Measurements from ENCODE around the gene ARHGAP42.
"Not testable (repeated sequence)": the region's sequence is repeated elsewhere in the genome, so short reads cannot be mapped to it uniquely, and the experiment has no call there.

Gene ARHGAP42

DNA sequence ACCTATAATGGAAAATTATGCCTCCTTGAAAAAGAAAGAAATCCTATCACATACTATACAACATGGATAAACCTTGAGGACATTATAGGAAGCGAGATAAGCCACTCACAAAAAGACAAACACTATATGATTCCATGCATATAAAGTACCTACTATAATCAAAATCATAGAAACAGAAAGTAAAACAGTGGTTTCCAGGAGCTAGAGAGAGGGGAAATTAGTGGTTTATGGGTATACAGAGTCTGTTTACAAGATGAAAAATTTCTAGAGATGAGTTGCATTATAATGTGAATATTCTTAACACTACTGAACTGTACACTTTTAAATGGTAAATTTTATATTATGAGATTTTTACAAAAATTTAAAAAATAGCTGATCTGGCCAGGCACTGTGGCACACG, 40.5 kb upstream of the ARHGAP42 start:
- Histone ChIP-seq H4K20me1 (ENCODE audit: insufficient read depth, low read length) (no peaks in the 10 kb centered on the region), H3K9ac (ENCODE audit: low read depth, low read length) (no peak overlapping the region), H3K27me3 (ENCODE audit: insufficient read depth, low read length, poor library complexity) (no peaks in the 10 kb centered on the region), H3K9me3 (ENCODE audit: insufficient read depth, low read length, severe bottlenecking) (no peaks in the 10 kb centered on the region), H3K4me1 (ENCODE audit: insufficient read depth, low read length) (no peaks in the 10 kb centered on the region), H3K27ac (ENCODE audit: low read length) (no peak overlapping the region), H2AFZ (ENCODE audit: low read depth, low read length) (no peak overlapping the region), H3K79me2 (ENCODE audit: insufficient read depth, low read length) (no peaks in the 10 kb centered on the region), H3K4me2 (ENCODE audit: insufficient read depth, low read length) (no peak overlapping the region), H3K36me3 (ENCODE audit: insufficient read depth, low read length) (no peaks in the 10 kb centered on the region), H3K4me3 (ENCODE audit: low read depth in 1 of 2, low read length in 2 of 2) (no peak overlapping the region)
- ATAC-seq (ENCODE audit: insufficient read depth, low read depth), result 0 out of 3 replicates have a peak, but pooled peaks have one; percentile 47
- no peak for TF ChIP-seq EZH2 (IDR thresholded peaks at IDR 0.05; ENCODE audit: borderline replicate concordance, low read depth, low read length, severe bottlenecking)
- TF ChIP-seq, protein P1, sequence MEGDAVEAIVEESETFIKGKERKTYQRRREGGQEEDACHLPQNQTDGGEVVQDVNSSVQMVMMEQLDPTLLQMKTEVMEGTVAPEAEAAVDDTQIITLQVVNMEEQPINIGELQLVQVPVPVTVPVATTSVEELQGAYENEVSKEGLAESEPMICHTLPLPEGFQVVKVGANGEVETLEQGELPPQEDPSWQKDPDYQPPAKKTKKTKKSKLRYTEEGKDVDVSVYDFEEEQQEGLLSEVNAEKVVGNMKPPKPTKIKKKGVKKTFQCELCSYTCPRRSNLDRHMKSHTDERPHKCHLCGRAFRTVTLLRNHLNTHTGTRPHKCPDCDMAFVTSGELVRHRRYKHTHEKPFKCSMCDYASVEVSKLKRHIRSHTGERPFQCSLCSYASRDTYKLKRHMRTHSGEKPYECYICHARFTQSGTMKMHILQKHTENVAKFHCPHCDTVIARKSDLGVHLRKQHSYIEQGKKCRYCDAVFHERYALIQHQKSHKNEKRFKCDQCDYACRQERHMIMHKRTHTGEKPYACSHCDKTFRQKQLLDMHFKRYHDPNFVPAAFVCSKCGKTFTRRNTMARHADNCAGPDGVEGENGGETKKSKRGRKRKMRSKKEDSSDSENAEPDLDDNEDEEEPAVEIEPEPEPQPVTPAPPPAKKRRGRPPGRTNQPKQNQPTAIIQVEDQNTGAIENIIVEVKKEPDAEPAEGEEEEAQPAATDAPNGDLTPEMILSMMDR (IDR thresholded peaks at IDR 0.05; ENCODE audit: borderline replicate concordance, extremely low read depth, low read length, poor library complexity, severe bottlenecking), result no peak
- no peak for DNase-seq

DNA sequence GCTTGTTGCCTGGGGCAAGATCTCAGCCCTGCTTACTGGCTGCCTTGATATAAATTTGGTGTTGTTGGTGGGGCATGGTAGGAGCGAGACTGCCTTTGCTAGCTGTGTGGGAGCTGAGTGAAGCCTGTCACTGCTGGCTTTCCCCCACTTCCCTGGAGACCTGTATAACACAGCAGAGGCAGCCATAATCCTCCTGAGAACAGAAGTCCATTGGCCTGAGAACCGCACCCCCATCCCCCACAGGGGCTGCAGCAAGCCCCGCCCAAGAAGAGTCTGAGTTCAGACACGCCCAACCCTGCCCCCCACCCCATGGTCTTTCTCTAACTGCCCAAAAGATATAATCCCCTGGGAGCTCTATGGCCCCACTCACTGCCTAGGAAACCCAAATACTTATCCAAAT, 39.2 kb upstream of the ARHGAP42 start:
- Histone ChIP-seq H3K4me3 (ENCODE audit: low read depth in 1 of 2, low read length in 2 of 2) (no peak overlapping the region), H2AFZ (ENCODE audit: low read depth, low read length) (no peak overlapping the region)
- no peak for ATAC-seq (ENCODE audit: insufficient read depth, low read depth)

DNA sequence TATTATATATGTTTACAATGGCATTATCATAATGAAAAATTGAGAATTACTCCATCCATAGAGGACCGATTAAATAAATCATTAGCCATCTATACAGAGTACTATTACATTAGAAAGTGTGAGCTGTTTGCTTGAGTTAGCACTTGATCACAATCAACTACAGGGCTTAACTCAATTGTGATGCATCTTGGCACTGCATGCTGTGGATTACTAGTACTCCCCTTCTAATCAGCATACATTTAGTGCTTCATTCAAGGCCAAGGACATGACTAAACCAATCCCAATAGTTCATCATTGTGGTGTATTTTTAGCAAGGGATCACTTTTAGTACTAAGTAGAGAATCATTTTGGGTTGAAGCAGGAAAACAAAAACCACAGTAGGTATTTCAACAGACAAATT, 23.5 kb upstream of the ARHGAP42 start:
- Histone ChIP-seq H3K9me3 (ENCODE audit: insufficient read depth, low read length, severe bottlenecking) (no peaks in the 10 kb centered on the region), H2AFZ (ENCODE audit: low read depth, low read length) (no peak overlapping the region), H3K9ac (ENCODE audit: low read depth, low read length) (no peak overlapping the region), H3K27ac (ENCODE audit: low read length) (no peak overlapping the region), H3K27me3 (ENCODE audit: insufficient read depth, low read length, poor library complexity) (no peaks in the 10 kb centered on the region), H3K4me1 (ENCODE audit: insufficient read depth, low read length) (no peaks in the 10 kb centered on the region), H3K4me3 (ENCODE audit: low read depth in 1 of 2, low read length in 2 of 2) (no peak overlapping the region), H3K79me2 (ENCODE audit: insufficient read depth, low read length) (no peaks in the 10 kb centered on the region), H3K36me3 (ENCODE audit: insufficient read depth, low read length) (no peaks in the 10 kb centered on the region), H4K20me1 (ENCODE audit: insufficient read depth, low read length) (no peaks in the 10 kb centered on the region), H3K4me2 (ENCODE audit: insufficient read depth, low read length) (no peak overlapping the region)
- TF ChIP-seq EZH2 (IDR thresholded peaks at IDR 0.05; ENCODE audit: borderline replicate concordance, low read depth, low read length, severe bottlenecking), result no peak
- TF ChIP-seq, protein P1 (IDR thresholded peaks at IDR 0.05; ENCODE audit: borderline replicate concordance, extremely low read depth, low read length, poor library complexity, severe bottlenecking), result no peak
- no peak for DNase-seq
- no peak for ATAC-seq (ENCODE audit: insufficient read depth, low read depth)

More for the DNA sequence above, 39.2 kb upstream of the ARHGAP42 start:
- no peak overlapping the region for H3K9ac ChIP-seq (ENCODE audit: low read depth, low read length)
- no peaks in the 10 kb centered on the region for H3K36me3 ChIP-seq (ENCODE audit: insufficient read depth, low read length)
- H3K27me3 ChIP-seq (ENCODE audit: insufficient read depth, low read length, poor library complexity), result no peaks in the 10 kb centered on the region
- TF ChIP-seq EZH2 (IDR thresholded peaks at IDR 0.05; ENCODE audit: borderline replicate concordance, low read depth, low read length, severe bottlenecking), result no peak
- TF ChIP-seq, protein P1 (IDR thresholded peaks at IDR 0.05; ENCODE audit: borderline replicate concordance, extremely low read depth, low read length, poor library complexity, severe bottlenecking), result no peak
- no peaks in the 10 kb centered on the region for H3K9me3 ChIP-seq (ENCODE audit: insufficient read depth, low read length, severe bottlenecking)
- H4K20me1 ChIP-seq (ENCODE audit: insufficient read depth, low read length), result no peaks in the 10 kb centered on the region
- H3K79me2 ChIP-seq (ENCODE audit: insufficient read depth, low read length), result no peaks in the 10 kb centered on the region
- DNase-seq, result no peak
- no peak overlapping the region for H3K4me2 ChIP-seq (ENCODE audit: insufficient read depth, low read length)
- no peaks in the 10 kb centered on the region for H3K4me1 ChIP-seq (ENCODE audit: insufficient read depth, low read length)
- H3K27ac ChIP-seq (ENCODE audit: low read length), result no peak overlapping the region

DNA sequence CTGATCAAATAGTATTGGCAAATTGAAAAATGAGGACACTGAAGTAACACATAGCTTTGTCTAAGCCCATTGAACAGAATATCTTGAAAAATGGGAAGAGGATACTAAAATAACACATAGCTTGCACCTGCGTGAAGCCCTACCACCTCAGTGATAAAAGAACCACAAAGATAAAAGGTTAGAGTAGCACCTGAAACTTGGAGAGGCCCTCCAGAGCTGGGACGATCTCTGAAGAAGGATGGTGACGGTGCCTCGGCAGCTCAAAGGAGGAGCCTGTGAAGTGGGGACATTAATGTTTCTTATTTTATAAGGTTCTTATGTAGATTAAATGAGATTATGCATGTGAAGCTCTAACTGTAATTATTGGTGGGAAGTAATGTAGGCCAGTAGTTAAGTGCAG, 23.1 kb upstream of the ARHGAP42 start:
- H3K4me1 ChIP-seq (ENCODE audit: insufficient read depth, low read length), result no peaks in the 10 kb centered on the region
- H3K36me3 ChIP-seq (ENCODE audit: insufficient read depth, low read length), result no peaks in the 10 kb centered on the region
- H3K4me3 ChIP-seq (ENCODE audit: low read depth in 1 of 2, low read length in 2 of 2), result no peak overlapping the region
- DNase-seq, result no peak
- H3K27me3 ChIP-seq (ENCODE audit: insufficient read depth, low read length, poor library complexity), result no peaks in the 10 kb centered on the region
- TF ChIP-seq, protein P1 (IDR thresholded peaks at IDR 0.05; ENCODE audit: borderline replicate concordance, extremely low read depth, low read length, poor library complexity, severe bottlenecking), result no peak
- no peak for TF ChIP-seq EZH2 (IDR thresholded peaks at IDR 0.05; ENCODE audit: borderline replicate concordance, low read depth, low read length, severe bottlenecking)
- no peak overlapping the region for H3K4me2 ChIP-seq (ENCODE audit: insufficient read depth, low read length)
- no peak overlapping the region for H3K9ac ChIP-seq (ENCODE audit: low read depth, low read length)
- no peaks in the 10 kb centered on the region for H3K79me2 ChIP-seq (ENCODE audit: insufficient read depth, low read length)
- H4K20me1 ChIP-seq (ENCODE audit: insufficient read depth, low read length), result no peaks in the 10 kb centered on the region
- no peak overlapping the region for H2AFZ ChIP-seq (ENCODE audit: low read depth, low read length)
- no peak for ATAC-seq (ENCODE audit: insufficient read depth, low read depth)
- no peak overlapping the region for H3K27ac ChIP-seq (ENCODE audit: low read length)
- H3K9me3 ChIP-seq (ENCODE audit: insufficient read depth, low read length, severe bottlenecking), result no peaks in the 10 kb centered on the region

DNA sequence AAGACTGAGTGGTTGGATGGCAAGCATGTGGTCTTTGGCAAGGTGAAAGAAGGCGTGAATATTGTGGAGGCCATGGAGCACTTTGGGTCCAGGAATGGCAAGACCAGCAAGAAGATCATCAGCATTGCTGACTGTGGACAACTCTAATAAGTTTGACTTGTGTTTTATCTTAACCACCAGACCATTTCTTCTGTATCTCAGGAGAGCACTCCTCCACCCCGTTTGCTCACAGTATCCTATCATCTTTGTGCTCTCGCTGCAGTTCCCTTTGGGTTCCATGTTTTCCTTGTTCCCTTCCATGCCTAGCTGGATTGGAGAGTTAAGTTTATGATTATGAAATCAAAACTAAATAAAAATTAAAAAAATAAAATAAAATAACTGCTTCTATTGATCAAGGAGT, 20.3 kb upstream of the ARHGAP42 start:
- H2AFZ ChIP-seq (ENCODE audit: low read depth, low read length); H3K79me2 ChIP-seq (ENCODE audit: insufficient read depth, low read length); DNase-seq; H3K4me2 ChIP-seq (ENCODE audit: insufficient read depth, low read length); H3K27me3 ChIP-seq (ENCODE audit: insufficient read depth, low read length, poor library complexity); H3K27ac ChIP-seq (ENCODE audit: low read length); H4K20me1 ChIP-seq (ENCODE audit: insufficient read depth, low read length); H3K9ac ChIP-seq (ENCODE audit: low read depth, low read length); H3K36me3 ChIP-seq (ENCODE audit: insufficient read depth, low read length); H3K4me1 ChIP-seq (ENCODE audit: insufficient read depth, low read length); ATAC-seq (ENCODE audit: insufficient read depth, low read depth); H3K9me3 ChIP-seq (ENCODE audit: insufficient read depth, low read length, severe bottlenecking); H3K4me3 ChIP-seq (ENCODE audit: low read depth in 1 of 2, low read length in 2 of 2): not testable (repeated sequence)

Measured in DND-41 (cell line).